GM21381 (cell line): ENCODE data around the gene CACNB4.
"Not testable (repeated sequence)": the region's sequence is repeated elsewhere in the genome, so short reads cannot be mapped to it uniquely, and the experiment has no call there.

ENCODE experiments used
- ATAC-seq: cut with Tn5 transposase; IDR thresholded peaks from one replicate; pipeline ENCODE4 v1.9.1; 2021; ENCODE audit warnings: mild to moderate bottlenecking, moderate library complexity; ENCODE audit not compliant: unreplicated experiment

CACNB4 gene

DNA sequence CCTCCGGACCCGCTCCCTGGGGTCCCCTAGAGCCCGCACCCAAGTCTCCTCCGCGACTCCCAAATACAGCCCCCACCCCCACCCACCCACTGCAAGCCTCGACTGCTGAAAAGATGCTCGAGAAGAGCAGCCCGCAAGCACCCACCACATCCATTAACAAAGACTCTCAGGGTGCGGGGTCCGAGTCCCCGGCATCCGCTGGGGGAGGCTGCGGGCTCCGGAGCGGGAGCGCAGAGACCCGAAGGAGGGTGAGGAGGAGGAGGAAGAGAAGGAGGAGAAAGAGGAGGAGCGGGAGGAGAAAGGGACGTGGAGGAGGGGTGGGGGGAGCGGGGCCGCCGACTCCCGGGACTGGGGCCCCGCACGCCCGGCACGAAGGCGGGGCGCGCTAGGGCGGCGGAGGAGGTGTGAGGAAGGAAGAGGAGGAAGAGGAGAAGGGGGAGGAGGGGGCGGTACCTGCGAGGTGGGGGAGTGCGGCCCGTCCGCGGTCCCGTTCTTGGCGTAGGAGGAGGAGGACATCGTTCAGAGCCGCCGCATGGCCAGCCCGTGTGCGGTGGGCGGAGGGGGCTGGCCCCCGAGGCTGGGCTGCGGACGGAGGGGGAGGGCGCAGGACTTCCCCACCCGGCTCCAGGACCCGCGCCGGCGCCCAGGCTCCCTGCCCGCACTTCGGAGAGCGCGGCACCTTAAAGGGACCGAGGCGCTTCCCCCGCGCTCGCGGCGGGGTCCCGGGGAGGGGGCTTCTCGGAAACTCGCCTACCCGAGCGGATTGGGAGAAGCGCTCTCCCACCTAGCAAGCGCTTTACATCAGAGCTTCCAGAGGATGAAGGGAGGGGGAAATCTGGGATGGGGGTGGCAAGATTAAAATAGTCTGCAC is at the start of gene CACNB4:
TSS of gene CACNB4 (minus strand) at position 549 of the 871 bp plus-strand sequence.
- no peak for ATAC-seq

DNA sequence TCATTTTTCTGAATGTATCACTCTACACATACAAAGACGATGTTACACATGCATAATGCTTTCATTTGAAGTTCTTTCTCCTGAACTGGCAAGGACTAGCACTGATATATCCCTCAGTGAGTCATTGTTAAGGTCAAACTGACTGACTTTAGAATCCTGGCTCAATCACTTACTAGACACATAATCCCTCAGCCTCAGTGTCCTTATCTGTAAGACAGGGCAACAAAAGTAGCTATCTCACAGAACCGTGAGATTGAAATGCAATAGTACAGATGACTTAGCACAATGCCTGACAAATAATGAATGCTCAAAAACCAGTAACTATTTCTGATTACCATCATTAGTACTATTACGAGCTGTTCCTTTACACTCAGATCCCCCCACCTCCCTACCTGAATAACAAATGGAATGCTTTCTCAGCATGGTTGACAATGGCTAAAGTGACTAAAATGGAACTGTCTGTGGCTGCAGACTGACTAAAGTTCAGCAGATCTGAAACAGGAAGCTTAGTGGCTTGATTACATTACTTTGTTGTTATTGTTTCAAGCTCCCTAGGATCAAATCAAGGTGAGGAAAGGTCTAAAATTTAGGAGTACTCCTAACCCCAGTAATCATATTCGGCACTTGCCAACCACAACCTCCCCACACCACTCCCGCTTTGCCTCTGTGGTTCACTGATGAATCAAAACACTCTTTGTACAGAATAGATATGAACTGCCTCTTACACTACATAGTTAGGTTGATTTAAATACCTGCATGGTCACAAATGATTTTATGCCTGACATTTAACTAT is 35.8 kb upstream of the CACNB4 start:
- peak; percentile 68 for ATAC-seq

DNA sequence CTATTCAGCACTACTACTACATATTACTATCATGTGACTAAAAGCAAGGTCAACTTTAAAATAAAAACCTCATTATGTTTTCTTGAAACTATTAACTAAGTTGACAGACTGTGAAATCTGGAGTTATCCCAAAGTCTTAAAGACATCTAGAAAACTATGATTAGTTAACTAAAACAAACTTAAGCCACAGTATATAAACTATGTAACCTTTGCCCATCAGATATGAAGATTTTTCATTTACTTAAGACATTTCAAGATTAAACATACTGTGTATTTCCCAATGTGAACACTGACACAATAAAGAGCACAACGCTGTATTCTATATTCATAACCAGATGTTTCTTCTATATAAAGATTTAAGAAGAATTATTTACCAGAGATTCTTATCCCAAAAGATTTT is 33.5 kb upstream of the CACNB4 start:
- no peak for ATAC-seq

DNA sequence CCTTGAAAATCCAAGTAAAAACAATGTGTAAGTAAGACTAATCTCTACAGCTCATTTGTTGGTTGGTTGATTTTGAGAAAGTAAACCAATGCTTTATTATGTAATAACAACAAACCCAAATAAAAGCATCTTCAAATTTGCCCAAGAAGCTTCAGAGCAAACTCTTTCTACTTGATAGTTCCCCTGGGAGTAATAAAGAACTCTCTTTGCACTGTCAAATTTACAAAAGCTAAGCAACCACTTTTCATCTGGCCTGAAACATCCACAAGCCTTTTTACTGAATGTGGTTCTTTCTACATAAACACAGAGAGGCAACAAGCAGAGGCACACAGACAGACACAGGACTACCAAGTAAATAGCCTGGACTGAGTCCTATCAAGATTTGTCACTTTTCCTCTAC is 28.8 kb upstream of the CACNB4 start:
- ATAC-seq = no peak

DNA sequence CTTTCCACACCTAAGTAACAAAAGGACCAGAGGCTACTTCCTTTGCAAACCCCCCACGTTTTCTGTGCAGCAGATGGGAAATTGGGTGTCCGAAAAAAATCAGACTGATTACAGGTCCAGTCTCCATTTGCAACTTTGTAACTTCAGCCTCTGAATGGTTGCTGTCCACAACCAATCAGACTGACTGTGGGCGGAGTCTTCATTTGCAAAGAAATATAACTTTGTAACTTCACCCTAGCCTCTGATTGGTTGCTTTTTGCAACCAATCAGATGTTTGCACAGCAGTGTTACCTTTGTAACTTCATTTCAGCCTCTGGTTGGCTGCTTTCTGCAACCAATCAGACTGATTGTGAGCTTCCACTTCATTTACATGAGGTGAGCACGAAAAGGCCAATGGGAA is 27.8 kb upstream of the CACNB4 start:
- ATAC-seq = no peak

DNA sequence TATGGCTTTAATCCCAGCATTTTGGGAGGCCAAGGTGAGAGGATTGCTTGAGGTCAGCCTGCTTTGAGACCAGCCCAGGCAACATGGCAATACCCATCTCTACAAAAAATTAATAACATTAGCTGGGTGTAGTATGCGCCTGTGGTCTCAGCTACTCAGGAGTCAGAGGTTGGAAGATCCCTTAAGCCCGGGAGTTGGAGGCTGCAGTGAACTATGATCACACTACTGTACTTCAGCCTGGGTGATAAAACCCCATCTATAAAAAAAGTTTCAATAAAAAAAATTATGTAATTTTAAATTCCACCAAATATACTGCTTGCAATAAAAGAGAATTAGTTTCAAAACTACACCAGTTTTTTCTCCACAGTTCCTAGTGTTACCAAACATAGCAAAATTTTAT is 23.3 kb upstream of the CACNB4 start:
- ATAC-seq = no peak

DNA sequence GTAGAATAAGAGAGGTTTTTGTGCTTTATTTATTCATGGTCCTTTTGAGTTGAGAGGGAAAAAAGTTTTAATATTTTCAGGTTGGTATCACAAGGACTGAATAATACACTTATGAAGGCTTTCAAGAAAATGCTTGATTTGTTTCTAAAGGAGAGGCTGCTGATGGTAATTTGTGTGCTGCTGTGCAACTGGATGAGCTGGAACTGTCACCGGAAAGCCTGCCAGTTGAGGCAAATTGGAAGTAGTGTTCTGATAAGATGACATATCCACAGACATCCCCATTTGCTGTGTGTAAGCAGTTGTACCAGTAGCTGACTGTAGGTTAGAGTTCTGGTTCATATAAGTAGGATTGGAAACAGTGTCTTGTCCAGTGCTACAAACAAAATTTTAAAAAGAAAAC is 21.6 kb upstream of the CACNB4 start:
- ATAC-seq = no peak

DNA sequence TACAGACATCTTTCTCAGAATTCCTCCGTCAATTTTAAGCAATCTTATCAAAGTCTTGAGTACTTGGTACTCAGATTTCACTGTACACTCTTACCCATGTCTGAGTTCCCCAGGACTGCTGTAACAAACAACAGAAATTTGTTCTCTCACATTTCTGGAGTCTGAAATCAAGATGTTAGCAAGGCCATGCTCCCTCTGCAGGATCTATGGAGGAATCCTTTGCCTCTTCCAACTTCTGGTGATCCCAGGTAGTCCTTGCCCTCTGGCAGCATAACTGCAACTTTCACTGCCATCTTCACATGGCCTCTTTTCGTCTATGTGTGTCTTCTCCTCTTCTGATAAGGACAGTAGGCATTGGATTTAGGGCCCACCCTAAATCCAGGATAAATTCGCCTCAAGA is 17.1 kb upstream of the CACNB4 start:
- no peak for ATAC-seq

DNA sequence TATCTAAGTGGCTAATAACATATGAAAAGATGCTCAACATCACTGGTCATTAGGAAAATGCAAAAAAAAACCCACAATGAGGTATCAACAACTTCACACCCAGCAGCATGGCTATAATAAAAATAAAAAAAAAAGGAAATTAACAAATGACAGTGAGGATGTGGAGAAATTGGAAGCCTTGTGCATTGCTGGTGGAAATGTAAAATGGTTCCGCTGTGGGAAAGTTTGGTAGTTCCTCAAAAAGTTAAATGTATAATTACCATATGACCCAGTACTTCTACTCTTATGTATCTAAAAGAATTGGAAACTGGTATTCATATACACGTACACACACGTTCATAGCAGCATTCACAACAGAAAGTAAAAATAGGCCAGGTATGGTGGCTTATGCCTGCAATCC is 15.5 kb upstream of the CACNB4 start:
- no peak for ATAC-seq

DNA sequence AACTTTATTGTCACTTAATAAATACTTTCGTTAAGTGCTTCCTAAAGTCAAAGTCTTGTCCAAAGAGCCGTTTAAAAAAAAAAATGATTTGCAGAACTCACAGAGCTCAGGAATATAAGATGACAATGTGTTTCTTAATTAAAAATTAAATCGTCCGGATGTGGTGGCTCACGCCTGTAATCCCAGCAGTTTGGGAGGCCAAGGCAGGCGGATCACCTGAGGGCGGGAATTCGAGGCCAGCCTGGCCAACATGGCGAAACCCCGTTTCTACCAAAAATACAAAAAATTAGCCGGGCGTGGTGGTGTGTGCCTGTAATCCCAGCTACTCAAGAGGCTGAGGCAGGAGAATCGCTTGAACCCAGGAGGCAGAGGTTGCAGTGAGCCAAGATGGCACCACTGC is 8.3 kb upstream of the CACNB4 start:
- ATAC-seq = not testable (repeated sequence)

DNA sequence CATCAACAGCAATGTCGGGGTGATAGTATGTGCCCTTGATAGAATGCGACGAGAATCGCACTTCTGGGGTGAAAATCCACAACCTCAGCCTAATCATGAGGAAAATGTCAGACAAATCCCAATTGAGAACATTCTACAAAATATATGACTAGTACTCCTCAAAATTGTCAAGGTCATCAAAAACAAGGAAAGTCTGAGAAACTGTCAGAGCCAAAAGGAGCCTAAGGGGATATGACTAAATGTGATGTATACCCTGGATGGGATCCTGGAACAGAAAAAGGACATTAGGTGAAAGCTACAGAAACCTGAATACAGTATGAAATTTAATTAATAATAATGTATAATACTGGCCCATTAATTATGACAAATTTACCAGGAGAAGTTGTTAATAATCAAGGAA is 7.6 kb upstream of the CACNB4 start:
- ATAC-seq = no peak

DNA sequence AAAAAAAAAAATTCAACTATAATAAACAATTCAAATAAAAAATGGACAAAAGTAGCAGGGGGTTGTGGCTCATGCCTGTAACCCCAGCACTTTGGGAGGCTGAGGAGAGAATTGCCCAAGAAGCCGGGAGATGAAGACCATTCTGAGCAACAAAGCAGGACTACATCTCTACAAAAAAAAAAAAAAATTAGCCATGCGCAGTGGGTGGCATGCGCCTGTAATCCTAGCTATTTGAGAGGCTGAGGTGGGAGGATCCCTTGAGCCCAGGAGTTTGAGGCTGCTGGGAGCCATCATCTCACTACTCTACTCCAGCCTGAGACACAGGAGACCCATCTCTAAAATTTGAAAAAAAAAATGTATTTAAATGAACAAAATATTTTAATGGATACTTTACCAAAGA is 4.4 kb upstream of the CACNB4 start:
- ATAC-seq = no peak

DNA sequence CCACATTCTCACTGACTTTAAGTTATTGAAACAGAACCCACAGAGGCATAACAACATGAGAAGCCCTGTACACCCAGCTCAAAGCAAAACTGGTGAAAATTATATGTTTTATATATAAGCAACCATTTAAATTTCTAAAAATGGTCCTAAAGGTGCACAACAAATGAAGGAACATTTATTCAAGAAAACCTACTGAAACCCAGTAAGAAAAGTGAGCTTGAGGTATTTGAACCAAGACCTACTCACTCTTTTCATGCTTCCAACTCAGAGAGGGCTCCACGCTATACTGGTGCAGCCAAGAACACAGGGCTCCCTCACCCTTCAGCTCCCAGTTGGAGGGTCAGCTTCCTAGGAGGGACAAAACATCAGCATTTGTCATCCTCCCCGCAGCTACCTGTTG is 2.1 kb upstream of the CACNB4 start:
- no peak for ATAC-seq

DNA sequence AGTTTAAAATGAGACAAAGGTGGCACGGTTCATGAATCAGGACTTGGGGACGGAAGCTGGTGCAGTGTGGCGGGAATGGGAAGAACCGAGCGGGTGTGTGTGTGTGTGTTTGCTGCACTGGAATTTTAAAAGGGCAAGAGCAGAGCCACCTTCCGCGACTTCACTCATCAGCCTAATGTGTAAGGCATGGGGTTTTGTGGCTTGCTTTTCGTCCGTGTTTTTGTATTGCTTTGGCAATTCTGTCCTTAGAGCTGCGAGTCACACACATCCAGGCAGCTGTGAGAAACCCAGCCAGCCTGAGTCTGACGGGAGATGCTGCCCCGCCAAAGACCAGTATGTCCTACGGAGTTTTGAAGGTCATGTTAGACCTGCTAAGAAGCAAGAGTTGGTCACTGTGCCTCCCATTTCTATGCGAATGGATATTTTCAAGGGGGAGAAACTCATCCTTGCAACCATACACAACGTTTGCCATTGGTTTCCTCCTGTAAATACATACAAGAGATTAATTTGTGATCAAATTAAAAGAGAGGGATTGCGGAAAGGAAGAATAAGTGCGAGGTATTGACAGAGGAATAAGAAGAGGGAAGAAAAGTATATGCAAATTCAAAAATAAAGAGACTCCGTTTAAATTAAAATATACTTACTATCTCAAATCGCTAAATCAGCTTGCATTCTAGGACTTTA is 665 bp upstream of the CACNB4 start:
- ATAC-seq = no peak

DNA sequence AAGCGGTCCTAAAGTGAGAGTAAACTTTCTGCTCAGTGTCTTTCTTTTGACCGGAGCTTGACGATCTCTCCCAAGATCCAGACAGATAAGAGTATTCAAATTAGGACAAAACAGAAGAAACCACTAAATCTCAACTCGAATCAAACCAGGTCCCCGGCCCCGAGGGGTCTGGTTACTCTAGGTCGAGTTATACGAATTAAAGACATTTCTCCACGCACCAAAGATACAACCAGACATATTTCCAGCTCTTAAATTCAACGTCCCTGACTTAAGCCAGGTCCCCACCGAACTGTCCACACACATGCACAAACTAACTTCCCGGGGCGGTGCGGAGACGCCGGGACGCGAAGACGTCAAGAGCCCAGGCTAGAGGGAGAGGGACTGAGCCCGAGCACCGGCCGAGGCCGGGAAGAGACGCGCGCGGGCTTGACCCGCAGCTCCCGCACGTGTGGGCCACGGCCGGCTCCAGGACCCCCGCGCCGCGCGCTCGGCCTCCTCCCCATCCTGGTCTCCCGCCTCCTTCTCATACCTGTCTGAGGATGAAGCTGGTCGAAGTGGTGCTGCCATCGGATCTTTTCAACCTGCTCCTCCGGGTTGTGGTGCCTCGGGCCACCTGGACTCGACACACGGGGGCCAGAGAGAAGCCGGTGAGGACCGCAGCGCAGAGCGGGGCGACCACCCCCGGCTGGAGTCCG is 896 bp downstream of the CACNB4 start:
- no peak for ATAC-seq

DNA sequence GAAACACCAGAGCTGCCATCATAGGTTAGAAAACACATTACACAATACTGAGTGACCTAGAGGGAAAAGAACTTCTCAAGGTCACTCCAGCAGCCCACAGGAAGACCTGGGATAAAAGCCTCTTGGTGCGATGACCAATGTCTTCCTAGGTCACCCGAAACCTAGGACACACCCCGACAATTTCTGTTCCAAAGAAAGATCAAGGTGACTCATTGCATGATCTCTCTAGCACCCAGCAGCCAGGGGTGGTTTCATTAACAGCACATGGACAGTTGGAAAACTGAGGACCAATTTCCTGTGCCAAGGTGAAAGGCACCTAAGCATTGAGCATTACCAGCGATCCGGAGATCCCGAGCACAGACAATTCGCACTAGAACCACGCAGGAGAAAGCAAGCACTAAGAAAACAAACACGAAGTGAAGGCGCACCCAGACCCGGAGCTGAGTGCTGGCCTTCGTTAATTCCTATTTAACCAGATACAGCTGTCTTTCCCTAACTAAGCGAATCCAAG is 1.5 kb downstream of the CACNB4 start:
- ATAC-seq = no peak

DNA sequence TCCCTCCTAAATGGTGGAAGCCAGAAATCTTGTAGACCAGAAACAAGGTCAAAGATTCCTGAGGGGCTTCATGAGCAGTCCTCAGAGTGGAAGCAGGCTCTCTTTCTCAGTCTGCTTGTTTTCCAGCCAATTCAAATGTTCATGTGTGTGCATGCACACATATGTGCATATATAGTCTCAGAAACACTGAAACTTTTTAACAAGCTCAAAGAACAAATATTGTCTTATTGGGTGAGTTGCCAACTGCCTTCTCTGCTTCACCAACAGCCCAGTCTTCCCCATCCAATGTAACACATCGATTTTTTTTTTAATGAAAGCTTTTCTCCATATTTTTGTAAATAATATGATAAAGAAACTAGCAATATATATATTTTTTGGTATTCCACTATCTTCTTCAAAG is 3.7 kb downstream of the CACNB4 start:
- ATAC-seq = no peak

DNA sequence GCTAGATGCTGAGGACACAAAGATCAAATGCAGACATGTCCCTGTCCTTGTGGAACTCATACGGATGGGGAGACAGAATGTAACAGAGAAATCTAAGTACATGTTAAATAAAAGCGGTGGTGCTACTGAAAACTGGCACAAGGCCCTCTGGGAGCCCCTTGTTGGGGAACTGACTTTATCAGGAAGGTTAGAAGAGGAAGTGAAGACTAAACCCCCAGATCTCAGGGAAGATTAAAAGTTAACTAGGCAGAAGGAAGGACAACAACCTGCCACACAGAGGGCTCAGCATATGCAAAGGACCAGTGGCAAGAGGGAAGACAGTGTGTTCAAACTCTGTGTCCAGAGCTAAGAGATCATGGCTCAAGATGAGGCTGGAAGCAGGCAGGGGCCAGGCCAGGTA is 4.8 kb downstream of the CACNB4 start:
- ATAC-seq = no peak

DNA sequence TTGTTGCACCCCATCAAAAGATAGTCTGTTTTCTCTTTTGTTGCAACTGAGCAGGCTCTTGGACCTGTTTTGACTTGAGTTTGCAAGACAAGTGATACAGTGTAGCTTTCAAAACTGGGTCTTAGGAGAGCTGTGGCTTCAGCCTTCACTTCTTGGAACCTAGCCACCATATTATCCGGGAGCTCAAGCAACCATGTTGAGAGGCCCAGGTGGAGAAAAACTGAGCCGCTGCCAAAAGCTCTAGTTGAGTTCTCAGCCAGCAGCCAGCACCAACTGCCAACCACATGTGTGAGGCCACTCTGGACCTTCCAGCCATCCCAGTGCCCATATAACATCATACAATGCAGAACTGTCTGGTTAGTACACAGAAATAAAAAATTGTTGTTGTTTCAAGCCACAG is 5.4 kb downstream of the CACNB4 start:
- no peak for ATAC-seq

DNA sequence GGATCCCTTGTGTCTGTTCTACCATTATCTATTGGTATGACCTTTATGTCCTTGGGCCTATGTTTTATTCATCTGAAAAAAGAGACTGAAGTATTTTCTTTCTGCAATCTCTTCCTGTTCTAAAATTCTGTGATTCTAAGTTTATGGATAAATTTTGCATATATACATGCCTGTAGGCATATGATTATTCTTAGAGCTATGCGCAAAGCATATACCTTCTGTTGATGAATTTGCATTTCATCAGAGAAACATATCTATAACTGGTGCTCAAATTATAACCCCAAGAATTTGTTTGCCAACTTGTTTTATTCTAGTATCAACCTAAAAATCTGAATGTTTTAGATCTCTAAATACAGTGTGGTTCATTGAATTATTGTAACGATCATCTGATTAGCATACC is 6.7 kb downstream of the CACNB4 start:
- no peak for ATAC-seq

DNA sequence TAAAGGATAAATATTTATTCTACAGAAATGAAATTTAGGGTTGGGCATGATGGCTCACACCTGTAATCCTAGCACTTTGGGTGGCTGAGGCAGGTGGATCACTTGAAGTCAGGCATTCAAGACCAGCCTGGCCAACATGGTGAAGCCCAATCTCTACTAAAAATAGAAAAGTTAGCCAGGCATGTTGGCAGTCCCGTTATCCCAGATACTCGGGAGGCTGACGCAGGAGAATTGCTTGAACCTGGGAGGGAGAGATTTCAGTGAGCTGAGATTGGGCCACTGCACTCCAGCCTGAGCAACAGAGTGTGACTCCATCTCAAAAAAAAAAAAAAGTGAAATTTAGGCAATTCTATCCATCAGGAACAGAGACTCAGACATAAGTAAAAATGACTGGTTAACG is 8.1 kb downstream of the CACNB4 start:
- ATAC-seq = not testable (repeated sequence)
